ENCODE data around the gene ZXDC. TPM values are rescaled to one million over a fixed set of nuclear protein-coding genes. Genes with fewer than 3 reads are reported as not detected.

ZXDC gene
- total RNA-seq, 1 donor from 2014 or later, result 36.8 TPM

GRCh38 chr3:126393563-126393962, 82.1 kb downstream of the ZXDC start:
- DNase-seq (ENCODE audit: extremely low spot score in 2 of 2), result no peak
- Histone ChIP-seq H3K36me3 (no peaks in the 10 kb centered on the region), H3K27ac (no peak overlapping the region), H3K4me1 (peaks cover 13% of the 10 kb centered on the region), H3K27me3 (no peaks in the 10 kb centered on the region), H3K4me3 (no peak overlapping the region), H3K9me3 (no peaks in the 10 kb centered on the region)
- intact Hi-C loops (cut with DNase I), result loop anchor here (5.0 kb wide), 1 partner anchor 256 kb away; no protein-coding TSS in a partner anchor
- TF ChIP-seq, protein P1, sequence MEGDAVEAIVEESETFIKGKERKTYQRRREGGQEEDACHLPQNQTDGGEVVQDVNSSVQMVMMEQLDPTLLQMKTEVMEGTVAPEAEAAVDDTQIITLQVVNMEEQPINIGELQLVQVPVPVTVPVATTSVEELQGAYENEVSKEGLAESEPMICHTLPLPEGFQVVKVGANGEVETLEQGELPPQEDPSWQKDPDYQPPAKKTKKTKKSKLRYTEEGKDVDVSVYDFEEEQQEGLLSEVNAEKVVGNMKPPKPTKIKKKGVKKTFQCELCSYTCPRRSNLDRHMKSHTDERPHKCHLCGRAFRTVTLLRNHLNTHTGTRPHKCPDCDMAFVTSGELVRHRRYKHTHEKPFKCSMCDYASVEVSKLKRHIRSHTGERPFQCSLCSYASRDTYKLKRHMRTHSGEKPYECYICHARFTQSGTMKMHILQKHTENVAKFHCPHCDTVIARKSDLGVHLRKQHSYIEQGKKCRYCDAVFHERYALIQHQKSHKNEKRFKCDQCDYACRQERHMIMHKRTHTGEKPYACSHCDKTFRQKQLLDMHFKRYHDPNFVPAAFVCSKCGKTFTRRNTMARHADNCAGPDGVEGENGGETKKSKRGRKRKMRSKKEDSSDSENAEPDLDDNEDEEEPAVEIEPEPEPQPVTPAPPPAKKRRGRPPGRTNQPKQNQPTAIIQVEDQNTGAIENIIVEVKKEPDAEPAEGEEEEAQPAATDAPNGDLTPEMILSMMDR (IDR thresholded peaks at IDR 0.05), result no peak
- no peak for TF ChIP-seq POLR2AphosphoS5 (IDR thresholded peaks at IDR 0.05; ENCODE audit: insufficient read depth in 1 of 2, low read depth in 1 of 2)
- no peak for TF ChIP-seq POLR2A (IDR thresholded peaks at IDR 0.05)

DNA sequence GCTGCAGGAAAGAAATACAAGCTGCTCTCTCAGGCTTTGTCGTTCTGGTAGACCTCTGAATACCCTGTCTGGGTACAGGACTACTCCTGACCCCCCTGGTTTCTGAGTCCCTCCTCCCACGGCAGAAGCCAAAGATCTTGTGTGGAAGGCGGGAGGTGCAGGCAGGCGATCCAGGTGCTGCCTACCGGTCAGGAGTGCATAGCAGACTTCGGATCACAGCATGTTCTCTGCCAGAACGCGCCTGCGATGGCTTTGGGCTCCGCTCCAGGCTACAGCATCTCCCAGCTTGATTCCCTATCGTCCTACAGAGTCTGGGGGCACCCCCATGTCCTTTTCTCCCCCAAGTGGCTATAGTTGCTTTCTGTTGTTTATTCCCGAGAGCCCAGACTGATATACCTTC, 83.4 kb downstream of the ZXDC start:
- H3K27ac ChIP-seq, result no peak overlapping the region
- H3K36me3 ChIP-seq, result no peaks in the 10 kb centered on the region
- no peaks in the 10 kb centered on the region for H3K9me3 ChIP-seq
- no peaks in the 10 kb centered on the region for H3K27me3 ChIP-seq
- no peak for DNase-seq (ENCODE audit: extremely low spot score in 2 of 2)
- intact Hi-C loops (cut with DNase I), result loop anchor here (5.0 kb wide), 1 partner anchor 255 kb away; no protein-coding TSS in a partner anchor
- H3K4me1 ChIP-seq, result peaks cover 13% of the 10 kb centered on the region
- no peak overlapping the region for H3K4me3 ChIP-seq
- TF ChIP-seq POLR2A (IDR thresholded peaks at IDR 0.05) (no peak), POLR2AphosphoS5 (IDR thresholded peaks at IDR 0.05; ENCODE audit: insufficient read depth in 1 of 2, low read depth in 1 of 2) (no peak)
- TF ChIP-seq, protein P1 (IDR thresholded peaks at IDR 0.05), result no peak

DNA sequence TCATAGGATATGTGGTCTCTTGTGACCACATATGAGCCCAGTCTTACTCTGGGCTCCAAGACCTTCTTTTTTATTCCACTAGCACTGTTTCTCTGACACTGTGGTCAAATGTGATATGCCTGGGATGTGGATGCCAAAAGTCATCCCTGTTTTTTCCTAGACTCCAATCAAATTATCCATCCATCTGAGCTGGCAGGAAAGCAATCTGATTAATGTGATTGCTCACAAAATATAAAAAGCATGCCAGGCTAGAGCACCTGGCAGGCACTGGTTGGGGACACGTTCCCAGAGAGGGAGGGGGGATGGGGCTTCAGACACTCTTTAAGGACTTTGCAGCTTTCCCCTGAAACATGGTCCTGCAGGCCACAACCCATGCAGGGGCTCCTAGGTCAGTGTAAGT, 84.1 kb downstream of the ZXDC start:
- intact Hi-C loops (cut with DNase I), result loop anchor here (5.0 kb wide), 1 partner anchor 254 kb away; no protein-coding TSS in a partner anchor
- Histone ChIP-seq H3K27ac (no peak overlapping the region), H3K36me3 (no peaks in the 10 kb centered on the region), H3K4me1 (peaks cover 13% of the 10 kb centered on the region), H3K27me3 (no peaks in the 10 kb centered on the region), H3K9me3 (no peaks in the 10 kb centered on the region), H3K4me3 (no peak overlapping the region)
- TF ChIP-seq POLR2AphosphoS5 (IDR thresholded peaks at IDR 0.05; ENCODE audit: insufficient read depth in 1 of 2, low read depth in 1 of 2) (no peak), POLR2A (IDR thresholded peaks at IDR 0.05) (no peak)
- TF ChIP-seq, protein P1 (IDR thresholded peaks at IDR 0.05), result no peak
- DNase-seq (ENCODE audit: extremely low spot score in 2 of 2), result no peak

GRCh38 chr3:126390751-126391150, 84.9 kb downstream of the ZXDC start:
- no peak overlapping the region for H3K27ac ChIP-seq
- no peaks in the 10 kb centered on the region for H3K9me3 ChIP-seq
- no peak for DNase-seq (ENCODE audit: extremely low spot score in 2 of 2)
- H3K4me3 ChIP-seq, result no peak overlapping the region
- TF ChIP-seq POLR2A (IDR thresholded peaks at IDR 0.05) (no peak), POLR2AphosphoS5 (IDR thresholded peaks at IDR 0.05; ENCODE audit: insufficient read depth in 1 of 2, low read depth in 1 of 2) (no peak)
- TF ChIP-seq, protein P1 (IDR thresholded peaks at IDR 0.05), result no peak
- peaks cover 13% of the 10 kb centered on the region for H3K4me1 ChIP-seq
- intact Hi-C loops (cut with DNase I), result loop anchor here (5.0 kb wide), 1 partner anchor 253 kb away; no protein-coding TSS in a partner anchor
- H3K36me3 ChIP-seq, result no peaks in the 10 kb centered on the region
- no peaks in the 10 kb centered on the region for H3K27me3 ChIP-seq

DNA sequence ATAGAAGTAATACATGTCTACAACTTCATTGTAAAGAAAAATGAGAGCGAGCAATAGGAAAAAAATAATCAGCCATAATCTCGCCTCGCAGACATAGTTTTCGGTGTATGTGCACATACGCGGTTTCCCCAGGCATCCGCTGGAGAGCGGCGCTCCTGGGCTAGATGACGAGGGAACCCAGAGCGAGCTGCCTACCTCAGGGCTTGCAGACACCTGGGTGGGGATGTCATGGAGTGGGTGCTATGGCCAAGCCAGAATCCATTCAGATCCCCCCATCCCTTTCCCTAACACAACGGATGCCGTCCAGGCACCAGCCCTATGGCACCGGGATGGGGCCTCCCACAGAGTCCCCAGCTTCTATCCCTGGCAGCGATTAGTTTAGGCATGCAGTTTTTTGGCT, 85.5 kb downstream of the ZXDC start:
- Histone ChIP-seq H3K9me3 (no peaks in the 10 kb centered on the region), H3K36me3 (no peaks in the 10 kb centered on the region), H3K27ac (no peak overlapping the region), H3K27me3 (no peaks in the 10 kb centered on the region), H3K4me1 (peaks cover 12% of the 10 kb centered on the region), H3K4me3 (no peak overlapping the region)
- intact Hi-C loops (cut with DNase I), result loop anchor here (5.0 kb wide), 1 partner anchor 253 kb away; no protein-coding TSS in a partner anchor
- TF ChIP-seq POLR2AphosphoS5 (IDR thresholded peaks at IDR 0.05; ENCODE audit: insufficient read depth in 1 of 2, low read depth in 1 of 2) (no peak), POLR2A (IDR thresholded peaks at IDR 0.05) (no peak)
- TF ChIP-seq, protein P1 (IDR thresholded peaks at IDR 0.05), result no peak
- no peak for DNase-seq (ENCODE audit: extremely low spot score in 2 of 2)
